HL-60 (cell line): ENCODE results near the gene PTPRF.

Experiments used
- DNase-seq, 2 experiments: peaks; one replicate each; pipeline ENCODE4 v3.0.0-alpha.2; 2010 to 2020; ENCODE audit warnings: low read depth in 1 of 2, low spot score in 1 of 2
- H3K27ac ChIP-seq: fragments of 250-450 bp; sonication (Bioruptor Pico); replicated peaks from 2 replicates; pipeline ENCODE4 v1.5.1; 2020; ENCODE audit warnings: mild to moderate bottlenecking, moderate library complexity
- H3K27me3 ChIP-seq: fragments of 250-450 bp; sonication (Bioruptor Pico); 2 replicates; pipeline ENCODE4 v1.5.1; 2021; ENCODE audit warnings: mild to moderate bottlenecking, moderate library complexity; ENCODE audit not compliant: insufficient read depth, poor library complexity, severe bottlenecking
- H3K4me3 ChIP-seq: replicated peaks from 2 replicates; pipeline ENCODE4 v1.5.1; 2011; ENCODE audit warnings: mild to moderate bottlenecking, control low read depth, low read length; ENCODE audit not compliant: insufficient read depth
- GABPA ChIP-seq: IDR thresholded peaks from 2 replicates; pipeline ENCODE4 v1.6.1; 2012; ENCODE audit warnings: low read depth
- POLR2AphosphoS5 ChIP-seq: IDR thresholded peaks from 2 replicates; pipeline ENCODE4 v1.6.1; 2012; ENCODE audit warnings: low read depth
- SPI1 ChIP-seq: IDR thresholded peaks from 2 replicates; pipeline ENCODE4 v1.6.1; 2012; ENCODE audit warnings: low read depth, mild to moderate bottlenecking, borderline replicate concordance
- TF ChIP-seq, protein P1 (sequence below): IDR thresholded peaks from 2 replicates; pipeline ENCODE4 v1.6.1; 2012; ENCODE audit warnings: low read depth; ENCODE audit not compliant: insufficient replicate concordance
- TF ChIP-seq, protein P2 (sequence below): IDR thresholded peaks from one replicate; pipeline ENCODE4 v1.5.1; 2011; ENCODE audit warnings: low read length, control low read depth, inconsistent platforms; ENCODE audit not compliant: insufficient read depth

The PTPRF gene

DNA sequence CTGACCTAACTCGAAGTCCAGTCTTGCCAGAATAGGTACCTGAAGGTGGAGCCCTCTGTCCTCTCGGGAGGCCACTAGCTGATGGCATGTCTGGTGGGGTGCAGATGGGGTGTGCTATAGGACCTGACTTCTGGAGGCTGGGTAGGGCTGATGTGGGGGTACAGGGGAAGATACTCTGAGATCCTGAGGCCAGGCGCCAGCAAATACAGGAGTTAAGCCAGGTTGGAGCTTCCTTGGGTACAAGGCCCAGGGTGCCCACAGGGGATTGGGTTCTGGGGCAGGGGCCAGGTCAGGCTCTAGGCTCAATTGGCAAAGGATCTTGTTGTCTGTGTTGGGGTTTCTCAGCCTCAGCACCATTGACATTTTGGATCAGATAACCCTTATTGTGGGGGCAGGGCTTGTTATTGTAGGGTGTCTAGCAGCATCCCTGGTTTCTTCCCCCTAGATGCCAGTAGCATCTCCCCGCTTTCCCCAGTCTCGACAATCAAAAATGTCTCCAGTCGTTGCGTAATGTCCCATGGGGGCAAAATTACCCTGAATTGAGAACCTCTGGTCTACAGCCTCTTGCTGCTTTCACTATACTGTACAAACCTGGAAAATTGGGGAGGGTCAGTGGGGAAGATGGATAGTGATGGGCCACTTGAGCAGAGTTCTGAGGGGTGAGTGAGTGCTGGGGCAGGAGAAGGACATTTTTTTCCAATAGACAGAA lies 9.2 kb downstream of the PTPRF start:
- H3K27me3 ChIP-seq, result no peaks in the 10 kb centered on the region
- no peak overlapping the region for H3K4me3 ChIP-seq

DNA sequence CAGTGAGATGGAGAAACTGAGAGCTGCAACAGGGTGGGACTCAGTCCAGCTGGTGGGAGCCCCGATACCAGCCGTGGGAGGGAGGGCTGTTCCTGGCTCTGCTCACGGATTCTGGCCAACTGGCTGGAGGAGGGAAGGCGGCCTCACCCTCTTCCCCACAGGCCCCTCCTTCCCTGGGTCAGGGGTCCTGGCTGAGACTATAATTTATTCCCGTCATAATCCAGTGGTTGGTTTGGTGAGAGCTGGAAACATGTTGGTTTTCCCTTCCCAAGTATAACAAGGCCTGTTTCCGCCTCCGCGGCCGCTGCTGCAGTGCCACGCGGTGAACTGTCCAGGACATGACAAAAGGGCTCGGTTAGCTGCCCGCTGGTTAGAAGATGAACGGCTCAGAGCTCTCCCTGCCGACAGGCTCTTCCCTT lies 10.0 kb downstream of the PTPRF start:
- Histone ChIP-seq H3K27ac (no peak overlapping the region), H3K27me3 (no peaks in the 10 kb centered on the region), H3K4me3 (no peak overlapping the region)
- DNase-seq, result no peak
- TF ChIP-seq, protein P1, sequence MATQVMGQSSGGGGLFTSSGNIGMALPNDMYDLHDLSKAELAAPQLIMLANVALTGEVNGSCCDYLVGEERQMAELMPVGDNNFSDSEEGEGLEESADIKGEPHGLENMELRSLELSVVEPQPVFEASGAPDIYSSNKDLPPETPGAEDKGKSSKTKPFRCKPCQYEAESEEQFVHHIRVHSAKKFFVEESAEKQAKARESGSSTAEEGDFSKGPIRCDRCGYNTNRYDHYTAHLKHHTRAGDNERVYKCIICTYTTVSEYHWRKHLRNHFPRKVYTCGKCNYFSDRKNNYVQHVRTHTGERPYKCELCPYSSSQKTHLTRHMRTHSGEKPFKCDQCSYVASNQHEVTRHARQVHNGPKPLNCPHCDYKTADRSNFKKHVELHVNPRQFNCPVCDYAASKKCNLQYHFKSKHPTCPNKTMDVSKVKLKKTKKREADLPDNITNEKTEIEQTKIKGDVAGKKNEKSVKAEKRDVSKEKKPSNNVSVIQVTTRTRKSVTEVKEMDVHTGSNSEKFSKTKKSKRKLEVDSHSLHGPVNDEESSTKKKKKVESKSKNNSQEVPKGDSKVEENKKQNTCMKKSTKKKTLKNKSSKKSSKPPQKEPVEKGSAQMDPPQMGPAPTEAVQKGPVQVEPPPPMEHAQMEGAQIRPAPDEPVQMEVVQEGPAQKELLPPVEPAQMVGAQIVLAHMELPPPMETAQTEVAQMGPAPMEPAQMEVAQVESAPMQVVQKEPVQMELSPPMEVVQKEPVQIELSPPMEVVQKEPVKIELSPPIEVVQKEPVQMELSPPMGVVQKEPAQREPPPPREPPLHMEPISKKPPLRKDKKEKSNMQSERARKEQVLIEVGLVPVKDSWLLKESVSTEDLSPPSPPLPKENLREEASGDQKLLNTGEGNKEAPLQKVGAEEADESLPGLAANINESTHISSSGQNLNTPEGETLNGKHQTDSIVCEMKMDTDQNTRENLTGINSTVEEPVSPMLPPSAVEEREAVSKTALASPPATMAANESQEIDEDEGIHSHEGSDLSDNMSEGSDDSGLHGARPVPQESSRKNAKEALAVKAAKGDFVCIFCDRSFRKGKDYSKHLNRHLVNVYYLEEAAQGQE, result no peak
- TF ChIP-seq POLR2AphosphoS5, result no peak
- TF ChIP-seq, protein P2, sequence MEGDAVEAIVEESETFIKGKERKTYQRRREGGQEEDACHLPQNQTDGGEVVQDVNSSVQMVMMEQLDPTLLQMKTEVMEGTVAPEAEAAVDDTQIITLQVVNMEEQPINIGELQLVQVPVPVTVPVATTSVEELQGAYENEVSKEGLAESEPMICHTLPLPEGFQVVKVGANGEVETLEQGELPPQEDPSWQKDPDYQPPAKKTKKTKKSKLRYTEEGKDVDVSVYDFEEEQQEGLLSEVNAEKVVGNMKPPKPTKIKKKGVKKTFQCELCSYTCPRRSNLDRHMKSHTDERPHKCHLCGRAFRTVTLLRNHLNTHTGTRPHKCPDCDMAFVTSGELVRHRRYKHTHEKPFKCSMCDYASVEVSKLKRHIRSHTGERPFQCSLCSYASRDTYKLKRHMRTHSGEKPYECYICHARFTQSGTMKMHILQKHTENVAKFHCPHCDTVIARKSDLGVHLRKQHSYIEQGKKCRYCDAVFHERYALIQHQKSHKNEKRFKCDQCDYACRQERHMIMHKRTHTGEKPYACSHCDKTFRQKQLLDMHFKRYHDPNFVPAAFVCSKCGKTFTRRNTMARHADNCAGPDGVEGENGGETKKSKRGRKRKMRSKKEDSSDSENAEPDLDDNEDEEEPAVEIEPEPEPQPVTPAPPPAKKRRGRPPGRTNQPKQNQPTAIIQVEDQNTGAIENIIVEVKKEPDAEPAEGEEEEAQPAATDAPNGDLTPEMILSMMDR, result no peak
- TF ChIP-seq GABPA, result no peak
- TF ChIP-seq SPI1, result no peak

More for the DNA sequence above, 9.2 kb downstream of the PTPRF start:
- no peak for DNase-seq
- TF ChIP-seq GABPA (no peak), SPI1 (no peak), POLR2AphosphoS5 (no peak)
- TF ChIP-seq, protein P2, result no peak
- TF ChIP-seq, protein P1, result no peak
- no peak overlapping the region for H3K27ac ChIP-seq

DNA sequence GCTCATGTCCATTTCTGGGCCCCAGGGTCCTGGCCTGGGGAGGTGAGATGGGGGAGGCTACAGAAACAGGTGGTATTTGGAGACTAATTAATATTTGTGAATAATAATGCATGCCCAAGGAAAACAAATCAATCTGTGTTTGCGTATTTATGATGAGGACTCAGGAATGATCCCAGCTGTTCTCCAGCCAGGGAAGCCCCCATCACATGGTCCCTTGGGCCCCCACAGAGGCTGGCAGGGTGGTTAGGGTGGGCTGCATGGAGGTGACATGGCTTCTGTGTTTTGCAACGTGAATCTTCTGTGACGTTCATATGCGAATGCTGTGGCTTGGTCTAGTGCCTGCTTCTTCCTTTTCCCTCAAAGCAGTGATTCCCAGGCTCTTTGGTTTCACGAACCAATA lies 10.5 kb downstream of the PTPRF start:
- Histone ChIP-seq H3K27ac (no peak overlapping the region), H3K4me3 (no peak overlapping the region), H3K27me3 (no peaks in the 10 kb centered on the region)
- TF ChIP-seq GABPA (no peak), POLR2AphosphoS5 (no peak)
- TF ChIP-seq, protein P2, result no peak
- DNase-seq, result no peak
